Measurements from ENCODE around the gene IGSF22. TPM values are rescaled to one million over a fixed set of nuclear protein-coding genes. Genes with fewer than 3 reads are reported as not detected.

Gene IGSF22
- polyA plus RNA-seq, 1 donor (not counting 4 experiments of a cell fraction or from before 2014, with no cell fraction given): 0.01 TPM

DNA sequence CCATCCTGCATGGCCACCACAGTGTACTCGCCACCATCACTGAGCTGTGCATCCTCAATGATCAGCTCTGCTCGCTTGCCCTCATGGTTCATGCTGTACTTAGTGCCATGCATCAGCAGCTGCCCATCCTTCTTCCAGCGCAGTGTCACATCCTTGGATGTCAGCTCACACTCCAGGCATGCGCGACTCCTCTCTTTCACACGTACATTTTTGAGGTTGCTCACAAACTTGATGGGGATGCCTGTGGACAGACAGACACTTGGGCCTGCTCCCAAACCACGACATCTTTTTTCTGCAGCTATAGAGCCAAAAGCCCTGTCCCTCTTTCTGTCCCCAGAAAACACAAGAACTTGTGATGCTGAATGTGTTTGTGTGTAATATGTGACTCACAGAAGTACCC is 10.5 kb downstream of the IGSF22 start:
- Histone ChIP-seq H3K4me1 (ENCODE audit: control insufficient read depth, extremely low read depth, insufficient read depth, low read length) (peaks cover under 1% of the 10 kb centered on the region), H3K36me3 (ENCODE audit: control insufficient read depth in 2 of 2, extremely low read depth in 1 of 2, insufficient read depth in 2 of 2, low read length in 2 of 2) (no peaks in the 10 kb centered on the region), H3K27me3 (ENCODE audit: control insufficient read depth, extremely low read depth, insufficient read depth, low read length) (no peaks in the 10 kb centered on the region), H3K79me2 (ENCODE audit: control insufficient read depth, insufficient read depth, low read length) (no peaks in the 10 kb centered on the region), H3K4me2 (ENCODE audit: control insufficient read depth, extremely low read depth, insufficient read depth, low read depth, low read length) (no peak overlapping the region), H3K9ac (ENCODE audit: control insufficient read depth, extremely low read depth, insufficient read depth, low read length) (no peak overlapping the region), H3K9me3 (ENCODE audit: control insufficient read depth, low read depth, low read length) (no peaks in the 10 kb centered on the region), H2AFZ (ENCODE audit: control insufficient read depth, low read length) (no peak overlapping the region), H3K4me3 (ENCODE audit: control insufficient read depth in 2 of 3, extremely low read depth in 1 of 3, insufficient read depth in 2 of 3, low read depth in 1 of 3, low read length in 3 of 3) (no peak overlapping the region), H3K9me1 (ENCODE audit: control insufficient read depth, extremely low read depth, insufficient read depth, low read length) (no peaks in the 10 kb centered on the region), H4K20me1 (ENCODE audit: control insufficient read depth, extremely low read depth, insufficient read depth, low read length) (no peaks in the 10 kb centered on the region), H3K27ac (ENCODE audit: control insufficient read depth, insufficient read depth, low read length) (no peak overlapping the region)
- FAIRE-seq: no peak
- dilution Hi-C loops (cut with MboI; ENCODE audit: extremely low pct_ligation_motif_present, low sequenced_read_pairs): no loop called here
- TF ChIP-seq EZH2 (IDR thresholded peaks at IDR 0.05; ENCODE audit: low read length): no peak
- TF ChIP-seq, protein P1, sequence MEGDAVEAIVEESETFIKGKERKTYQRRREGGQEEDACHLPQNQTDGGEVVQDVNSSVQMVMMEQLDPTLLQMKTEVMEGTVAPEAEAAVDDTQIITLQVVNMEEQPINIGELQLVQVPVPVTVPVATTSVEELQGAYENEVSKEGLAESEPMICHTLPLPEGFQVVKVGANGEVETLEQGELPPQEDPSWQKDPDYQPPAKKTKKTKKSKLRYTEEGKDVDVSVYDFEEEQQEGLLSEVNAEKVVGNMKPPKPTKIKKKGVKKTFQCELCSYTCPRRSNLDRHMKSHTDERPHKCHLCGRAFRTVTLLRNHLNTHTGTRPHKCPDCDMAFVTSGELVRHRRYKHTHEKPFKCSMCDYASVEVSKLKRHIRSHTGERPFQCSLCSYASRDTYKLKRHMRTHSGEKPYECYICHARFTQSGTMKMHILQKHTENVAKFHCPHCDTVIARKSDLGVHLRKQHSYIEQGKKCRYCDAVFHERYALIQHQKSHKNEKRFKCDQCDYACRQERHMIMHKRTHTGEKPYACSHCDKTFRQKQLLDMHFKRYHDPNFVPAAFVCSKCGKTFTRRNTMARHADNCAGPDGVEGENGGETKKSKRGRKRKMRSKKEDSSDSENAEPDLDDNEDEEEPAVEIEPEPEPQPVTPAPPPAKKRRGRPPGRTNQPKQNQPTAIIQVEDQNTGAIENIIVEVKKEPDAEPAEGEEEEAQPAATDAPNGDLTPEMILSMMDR (optimal IDR thresholded peaks at IDR 0.05 in 1 of 3, IDR thresholded peaks at IDR 0.05 in 1 of 3, conservative IDR thresholded peaks at IDR 0.05 in 1 of 3; ENCODE audit: extremely low read depth in 1 of 3, insufficient read depth in 2 of 3, low read length in 3 of 3): no peak
- DNase-seq (ENCODE audit: low read depth, low spot score): no peak

DNA sequence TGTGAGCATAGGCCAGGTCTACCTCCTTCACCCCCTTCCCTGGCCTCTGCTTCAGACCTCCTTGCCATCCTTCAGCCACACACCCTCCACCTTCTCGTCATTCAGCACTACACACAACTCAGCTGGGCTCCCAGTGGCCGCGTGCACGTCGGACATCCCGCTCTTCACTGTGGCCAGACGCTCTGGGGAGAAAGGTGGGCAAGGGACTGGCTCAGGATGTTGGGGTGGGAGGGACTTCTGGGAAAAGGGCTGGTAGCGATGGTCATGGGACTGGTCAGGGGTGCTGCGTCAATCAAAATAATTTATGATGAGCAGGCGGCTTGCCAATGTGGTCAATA is 11.6 kb downstream of the IGSF22 start:
- no peaks in the 10 kb centered on the region for H3K9me1 ChIP-seq (ENCODE audit: control insufficient read depth, extremely low read depth, insufficient read depth, low read length)
- H3K9me3 ChIP-seq (ENCODE audit: control insufficient read depth, low read depth, low read length): no peaks in the 10 kb centered on the region
- TF ChIP-seq, protein P1 (optimal IDR thresholded peaks at IDR 0.05 in 1 of 3, IDR thresholded peaks at IDR 0.05 in 1 of 3, conservative IDR thresholded peaks at IDR 0.05 in 1 of 3; ENCODE audit: extremely low read depth in 1 of 3, insufficient read depth in 2 of 3, low read length in 3 of 3): no peak
- no peak for TF ChIP-seq EZH2 (IDR thresholded peaks at IDR 0.05; ENCODE audit: low read length)
- no peak for FAIRE-seq
- H3K9ac ChIP-seq (ENCODE audit: control insufficient read depth, extremely low read depth, insufficient read depth, low read length): no peak overlapping the region
- H2AFZ ChIP-seq (ENCODE audit: control insufficient read depth, low read length): no peak overlapping the region
- H3K4me1 ChIP-seq (ENCODE audit: control insufficient read depth, extremely low read depth, insufficient read depth, low read length): no peaks in the 10 kb centered on the region
- H3K4me3 ChIP-seq (ENCODE audit: control insufficient read depth in 2 of 3, extremely low read depth in 1 of 3, insufficient read depth in 2 of 3, low read depth in 1 of 3, low read length in 3 of 3): no peak overlapping the region
- H3K27ac ChIP-seq (ENCODE audit: control insufficient read depth, insufficient read depth, low read length): no peak overlapping the region
- no peak for DNase-seq (ENCODE audit: low read depth, low spot score)
- H4K20me1 ChIP-seq (ENCODE audit: control insufficient read depth, extremely low read depth, insufficient read depth, low read length): no peaks in the 10 kb centered on the region
- no peaks in the 10 kb centered on the region for H3K79me2 ChIP-seq (ENCODE audit: control insufficient read depth, insufficient read depth, low read length)
- dilution Hi-C loops (cut with MboI; ENCODE audit: extremely low pct_ligation_motif_present, low sequenced_read_pairs): no loop called here
- no peaks in the 10 kb centered on the region for H3K36me3 ChIP-seq (ENCODE audit: control insufficient read depth in 2 of 2, extremely low read depth in 1 of 2, insufficient read depth in 2 of 2, low read length in 2 of 2)
- no peak overlapping the region for H3K4me2 ChIP-seq (ENCODE audit: control insufficient read depth, extremely low read depth, insufficient read depth, low read depth, low read length)
- no peaks in the 10 kb centered on the region for H3K27me3 ChIP-seq (ENCODE audit: control insufficient read depth, extremely low read depth, insufficient read depth, low read length)
